IMR-90 (cell line): ENCODE measurements around the gene TEPSIN.

ENCODE experiments used
- CTCF ChIP-seq: conservative IDR thresholded peaks from 2 replicates; pipeline ENCODE4 v1.5.1; 2012; ENCODE audit warnings: mild to moderate bottlenecking, low read depth, low read length, improper control_type of control experiment
- MAZ ChIP-seq: IDR thresholded peaks from 2 replicates; pipeline ENCODE4 v1.6.1; 2012; ENCODE audit warnings: low read depth, mild to moderate bottlenecking, low read length, improper control_type of control experiment, moderate library complexity, borderline replicate concordance

- TF ChIP-seq MAZ (no peak), CTCF (no peak)
Measured at GRCh38 chr17:81197831-81198490, 40.9 kb downstream of the TEPSIN start.
